ENCODE data around the gene GPR150. TPM values are rescaled to one million over a fixed set of nuclear protein-coding genes. Genes with fewer than 3 reads are reported as not detected.

The GPR150 gene
- total RNA-seq, 4 donors from 2014 or later = 0.33 to 2.0 (median 0.63) TPM

GRCh38 chr5:95668728-95669127, 48.8 kb downstream of the GPR150 start:
- TF ChIP-seq CTCF (IDR thresholded peaks at IDR 0.05; ENCODE audit: low read depth) = no peak

GRCh38 chr5:95669540-95669939, 49.7 kb downstream of the GPR150 start:
- TF ChIP-seq CTCF (IDR thresholded peaks at IDR 0.05; ENCODE audit: low read depth) = no peak

- TF ChIP-seq CTCF (IDR thresholded peaks at IDR 0.05; ENCODE audit: low read depth) = no peak
Measured at GRCh38 chr5:95669985-95670384, 50.1 kb downstream of the GPR150 start.

GRCh38 chr5:95670568-95670967, 50.7 kb downstream of the GPR150 start:
- TF ChIP-seq CTCF (IDR thresholded peaks at IDR 0.05; ENCODE audit: low read depth) = no peak

Other genes with a start within 250 kb of the GPR150 start
- not detected for gene FAM81B, start 228.7 kb upstream of the GPR150 start, total RNA-seq
- gene SKIC3, start 65.1 kb upstream of the GPR150 start, total RNA-seq = 100 to 1,000 TPM in 1 of 4 donors, 10 to 100 TPM in 3; 83.1 to 112 (median 91.1) TPM
- 10 to 100 TPM in 1 of 4 donors, 1 to 10 TPM in 3; 4.9 to 12.9 (median 7.7) TPM for gene ARSK, start 65.0 kb upstream of the GPR150 start, total RNA-seq
- 1 to 10 TPM; 1.7 to 5.5 (median 3.4) TPM for gene RFESD, start 26.7 kb downstream of the GPR150 start, total RNA-seq
- 1 to 10 TPM in 2 of 4 donors, not detected in 2; 2.4 to 4.7 TPM for gene SPATA9, start 62.9 kb downstream of the GPR150 start, total RNA-seq
- gene RHOBTB3, start 111.2 kb downstream of the GPR150 start, total RNA-seq = 100 to 1,000 TPM; 131 to 198 (median 148) TPM
- 100 to 1,000 TPM in 2 of 4 donors, 10 to 100 TPM in 2; 52.2 to 148 (median 96.5) TPM for gene GLRX, start 202.6 kb downstream of the GPR150 start, total RNA-seq